OCI-LY1 (cell line): ENCODE results near the gene ARHGAP44.
"Not testable (repeated sequence)": the region's sequence is repeated elsewhere in the genome, so short reads cannot be mapped to it uniquely, and the experiment has no call there.

Experiments
- CTCF ChIP-seq: fragments of 200-600 bp; sonication (generic), shearing (Covaris generic); IDR thresholded peaks from 2 replicates; pipeline ENCODE4 v1.5.1; 2017; ENCODE audit warnings: mild to moderate bottlenecking, antibody characterized with exemption, low read length, moderate library complexity, mixed read lengths
- EZH2 ChIP-seq: fragments of 200-600 bp; sonication (generic), shearing (Covaris generic); IDR thresholded peaks from 2 replicates; pipeline ENCODE4 v1.8.0; 2017; ENCODE audit warnings: borderline replicate concordance, mixed run types, mild to moderate bottlenecking, antibody characterized with exemption, low read length, moderate library complexity, mixed read lengths

- TF ChIP-seq CTCF, EZH2: not testable (repeated sequence)
Measured at GRCh38 chr17:12879096-12879495, 89.8 kb downstream of the ARHGAP44 start.
